Hepatocyte (in vitro differentiated cells): ENCODE data around the gene SRPRA. TPM values are rescaled to one million over a fixed set of nuclear protein-coding genes. Genes with fewer than 3 reads are reported as not detected.

ENCODE experiments used
- DNase-seq: peaks from one replicate; pipeline ENCODE4 v3.0.0-alpha.2; 2016; ENCODE audit warnings: low spot score
- H2AFZ ChIP-seq: fragments of 200-600 bp; sonication (generic); 2 replicates; pipeline ENCODE4 v1.6.0; 2016; ENCODE audit warnings: antibody characterized with exemption, mild to moderate bottlenecking
- H3K27ac ChIP-seq: fragments of 200-600 bp; sonication (generic); 2 replicates; pipeline ENCODE4 v1.5.1; 2016; ENCODE audit warnings: mild to moderate bottlenecking
- H3K27me3 ChIP-seq: fragments of 200-600 bp; sonication (generic); 2 replicates; pipeline ENCODE4 v1.6.1; 2016
- H3K36me3 ChIP-seq: fragments of 200-600 bp; sonication (generic); replicated peaks from 2 replicates; pipeline ENCODE4 v1.5.1; 2016; ENCODE audit warnings: low read depth; ENCODE audit not compliant: insufficient read depth
- H3K4me1 ChIP-seq: fragments of 200-600 bp; sonication (generic); 2 replicates; pipeline ENCODE4 v1.5.1; 2016; ENCODE audit warnings: mild to moderate bottlenecking, moderate library complexity; ENCODE audit not compliant: insufficient read depth
- H3K4me2 ChIP-seq: fragments of 200-600 bp; sonication (generic); 2 replicates; pipeline ENCODE4 v1.6.0; 2016
- H3K4me3 ChIP-seq: fragments of 200-600 bp; sonication (generic); 2 replicates; pipeline ENCODE4 v1.5.1; 2016; ENCODE audit warnings: mild to moderate bottlenecking
- H3K79me2 ChIP-seq: fragments of 200-600 bp; sonication (generic); 2 replicates; pipeline ENCODE4 v1.6.0; 2017; ENCODE audit warnings: mild to moderate bottlenecking
- H3K9me2 ChIP-seq: fragments of 200-600 bp; sonication (generic); replicated peaks from 2 replicates; pipeline ENCODE4 v1.6.0; 2017; ENCODE audit warnings: mild to moderate bottlenecking; ENCODE audit not compliant: insufficient read depth
- H3K9me3 ChIP-seq: fragments of 200-600 bp; sonication (generic); 2 replicates; pipeline ENCODE4 v1.5.1; 2016; ENCODE audit warnings: low read depth, mild to moderate bottlenecking
- H4K20me1 ChIP-seq: fragments of 200-600 bp; sonication (generic); 2 replicates; pipeline ENCODE4 v1.6.0; 2016; ENCODE audit warnings: mild to moderate bottlenecking; ENCODE audit not compliant: insufficient read depth, poor library complexity, severe bottlenecking
- CTCF ChIP-seq: fragments of 200-600 bp; sonication (generic); IDR thresholded peaks from 2 replicates; pipeline ENCODE4 v1.5.1; 2016; ENCODE audit warnings: antibody characterized with exemption, mild to moderate bottlenecking; ENCODE audit not compliant: poor library complexity
- EZH2 ChIP-seq: fragments of 200-600 bp; sonication (generic); IDR thresholded peaks from 2 replicates; pipeline ENCODE4 v1.6.1; 2016; ENCODE audit warnings: antibody characterized with exemption, mild to moderate bottlenecking, borderline replicate concordance
- EZH2phosphoT487 ChIP-seq: fragments of 200-600 bp; sonication (generic); IDR thresholded peaks from one replicate; pipeline ENCODE4 v1.6.1; 2018; ENCODE audit warnings: antibody characterized with exemption, mild to moderate bottlenecking, low read depth, moderate library complexity; ENCODE audit not compliant: unreplicated experiment, severe bottlenecking
- WGBS: methylation state at CpG from one replicate; pipeline ENCODE4 v1.1.6; 2016; ENCODE audit warnings: low lambda C conversion rate; ENCODE audit errors: missing lambda C conversion rate; 5-methylcytosine and 5-hydroxymethylcytosine counted together
- polyA plus RNA-seq: library from polyadenylated mRNA; unstranded; fragments of >200 nt; fragmentation: Nextera tagmentation; extraction: Ambion mirVana; gene quantifications from 2 replicates; pipeline ENCODE4 v1.2.1, GENCODE V29; 2016
- total RNA-seq: library from RNA; depleted of rRNA; stranded (reverse); fragments of >200 nt; gene quantifications from 2 replicates; pipeline ENCODE4 v1.2.3, GENCODE V29; 2014

SRPRA gene
- total and polyA plus RNA-seq, 2 experiments from 2014 or later: 80.4 to 85.7 TPM

DNA sequence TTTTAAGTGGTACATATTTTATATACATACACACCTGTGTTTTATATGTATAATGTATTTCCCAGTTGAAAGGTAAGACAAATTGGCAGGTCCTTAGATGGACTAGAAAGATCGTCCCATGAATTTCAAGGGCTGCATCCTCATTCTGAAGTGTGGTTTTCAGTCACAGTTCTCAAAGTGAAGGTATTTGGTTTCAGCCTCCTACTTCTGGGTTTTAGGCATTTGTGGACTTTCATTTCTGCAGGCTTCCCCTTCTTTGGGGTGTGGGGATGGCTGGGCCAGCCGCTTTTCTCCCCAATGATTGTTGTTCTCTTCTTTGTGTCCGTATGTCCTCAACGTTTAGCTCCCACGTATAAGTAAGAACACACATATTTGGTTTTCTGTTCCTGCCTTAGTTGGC, 45.1 kb upstream of the SRPRA start:
- Histone ChIP-seq H3K79me2 (peaks cover 7% of the 10 kb centered on the region), H2AFZ (no peak overlapping the region), H3K4me3 (no peak overlapping the region), H3K27ac (no peak overlapping the region), H3K4me2 (no peak overlapping the region), H3K9me3 (no peaks in the 10 kb centered on the region), H4K20me1 (no peaks in the 10 kb centered on the region), H3K36me3 (no peaks in the 10 kb centered on the region), H3K4me1 (peaks cover 27% of the 10 kb centered on the region), H3K9me2 (no peaks in the 10 kb centered on the region), H3K27me3 (no peaks in the 10 kb centered on the region)
- TF ChIP-seq CTCF: no peak
- no peak for TF ChIP-seq EZH2
- TF ChIP-seq EZH2phosphoT487: no peak
- 93% methylated on average over 5 of the region's 5 CpGs for WGBS
- no peak for DNase-seq

- Histone ChIP-seq H3K4me3 (no peak overlapping the region), H3K27ac (peak overlapping the region; percentile 63), H4K20me1 (no peaks in the 10 kb centered on the region), H3K27me3 (no peaks in the 10 kb centered on the region), H3K4me2 (no peak overlapping the region), H3K36me3 (no peaks in the 10 kb centered on the region), H2AFZ (no peak overlapping the region), H3K4me1 (peaks cover 22% of the 10 kb centered on the region), H3K9me2 (no peaks in the 10 kb centered on the region), H3K79me2 (peaks cover 7% of the 10 kb centered on the region), H3K9me3 (no peaks in the 10 kb centered on the region)
- WGBS: 47% methylated on average over 8 of the region's 8 CpGs
- no peak for DNase-seq
- no peak for TF ChIP-seq EZH2phosphoT487
- TF ChIP-seq CTCF: no peak
- TF ChIP-seq EZH2: no peak
Observed at GRCh38 chr11:126312961-126313360, 44.3 kb upstream of the SRPRA start.

GRCh38 chr11:126311401-126312291, 43.0 kb upstream of the SRPRA start:
- DNase-seq: no peak
- Histone ChIP-seq H3K4me2 (no peak overlapping the region), H4K20me1 (no peaks in the 10 kb centered on the region)

More at GRCh38 chr11:126311401-126312291, 43.0 kb upstream of the SRPRA start:
- H3K79me2 ChIP-seq: peaks cover 7% of the 10 kb centered on the region
- H3K27ac ChIP-seq: no peak overlapping the region
- no peaks in the 10 kb centered on the region for H3K9me2 ChIP-seq
- no peak overlapping the region for H3K4me3 ChIP-seq
- H2AFZ ChIP-seq: no peak overlapping the region
- H3K9me3 ChIP-seq: no peaks in the 10 kb centered on the region
- no peaks in the 10 kb centered on the region for H3K27me3 ChIP-seq
- WGBS: 95% methylated on average over 14 of the region's 14 CpGs
- peaks cover 13% of the 10 kb centered on the region for H3K4me1 ChIP-seq
- no peak for TF ChIP-seq CTCF
- no peak for TF ChIP-seq EZH2
- TF ChIP-seq EZH2phosphoT487: no peak
- H3K36me3 ChIP-seq: no peaks in the 10 kb centered on the region
